OCI-LY3 (cell line): Measurements from ENCODE around the gene CLEC2D.
A peak's percentile ranks its signal among the peaks of the same experiment; 100 is the strongest.
"Not testable (repeated sequence)": the region's sequence is repeated elsewhere in the genome, so short reads cannot be mapped to it uniquely, and the experiment has no call there.

Experiments used
- H2AFZ ChIP-seq: fragments of 200-600, 300-600 bp; shearing (Covaris generic); 2 replicates; pipeline ENCODE4 v1.6.0; 2014; ENCODE audit warnings: antibody characterized with exemption, low read depth, low read length
- H3K27ac ChIP-seq: fragments of 200-600, 300-600 bp; sonication (generic); 2 replicates; pipeline ENCODE4 v1.5.1; 2014; ENCODE audit warnings: mild to moderate bottlenecking, low read length, moderate library complexity, mixed read lengths
- H3K27me3 ChIP-seq: fragments of 200-600, 300-600 bp; sonication (generic); 2 replicates; pipeline ENCODE4 v1.6.1; 2014; ENCODE audit warnings: low read depth, low read length, mixed read lengths
- H3K36me3 ChIP-seq: fragments of 200-600, 300-600 bp; sonication (generic); replicated peaks from 2 replicates; pipeline ENCODE3; 2014; ENCODE audit warnings: low read depth, low read length, mixed read lengths
- H3K4me1 ChIP-seq: fragments of 300-600, 200-600 bp; sonication (generic); 2 replicates; pipeline ENCODE4 v1.6.1; 2014; ENCODE audit warnings: low read length, mixed read lengths
- H3K4me2 ChIP-seq: fragments of 200-600, 300-600 bp; sonication (generic); 2 replicates; pipeline ENCODE4 v1.6.1; 2014; ENCODE audit warnings: low read length, mixed read lengths
- H3K4me3 ChIP-seq: fragments of 300-600, 200-600 bp; sonication (generic); 2 replicates; pipeline ENCODE4 v1.5.1; 2014; ENCODE audit warnings: antibody characterized with exemption, mild to moderate bottlenecking, low read length, moderate library complexity
- H3K79me2 ChIP-seq: fragments of 300-600, 200-600 bp; shearing (Covaris generic); 2 replicates; pipeline ENCODE4 v1.6.1; 2014; ENCODE audit warnings: mild to moderate bottlenecking, low read length, mixed read lengths
- H3K9ac ChIP-seq: fragments of 300-600, 200-600 bp; shearing (Covaris generic); 2 replicates; pipeline ENCODE4 v1.6.0; 2014; ENCODE audit warnings: mild to moderate bottlenecking, low read length, moderate library complexity
- H3K9me3 ChIP-seq: fragments of 200-600, 300-600 bp; shearing (Covaris generic); 2 replicates; pipeline ENCODE4 v1.6.1; 2014; ENCODE audit warnings: low read length, mixed read lengths; ENCODE audit not compliant: insufficient read depth
- H4K20me1 ChIP-seq: fragments of 200-600, 300-600 bp; sonication (generic); 2 replicates; pipeline ENCODE4 v1.6.1; 2016; ENCODE audit warnings: low read length, mixed read lengths; ENCODE audit not compliant: insufficient read depth
- CTCF ChIP-seq: fragments of 200-600, 300-600 bp; sonication (generic); IDR thresholded peaks from 2 replicates; pipeline ENCODE4 v1.5.1; 2014; ENCODE audit warnings: antibody characterized with exemption, low read length, low read depth
- EZH2phosphoT487 ChIP-seq: fragments of 200-600 bp; shearing (Covaris generic); IDR thresholded peaks from 2 replicates; pipeline ENCODE4 v1.6.1; 2018; ENCODE audit warnings: antibody characterized with exemption, mixed run types, low read depth

The CLEC2D gene

GRCh38 chr12:9643266-9643660 lies 26.2 kb upstream of the CLEC2D start:
- Histone ChIP-seq H3K27ac (no peak overlapping the region), H3K36me3 (peaks cover 34% of the 10 kb centered on the region), H3K27me3 (no peaks in the 10 kb centered on the region), H3K4me3 (no peak overlapping the region), H4K20me1 (no peaks in the 10 kb centered on the region), H3K9ac (no peak overlapping the region), H2AFZ (no peak overlapping the region), H3K79me2 (peaks cover 12% of the 10 kb centered on the region), H3K4me1 (peaks cover 34% of the 10 kb centered on the region), H3K9me3 (peaks cover 4% of the 10 kb centered on the region), H3K4me2 (no peak overlapping the region)
- no peak for TF ChIP-seq EZH2phosphoT487
- no peak for TF ChIP-seq CTCF

- Histone ChIP-seq H3K4me1 (peaks cover 44% of the 10 kb centered on the region), H3K79me2 (peaks cover 16% of the 10 kb centered on the region)
Observed at GRCh38 chr12:9644985-9645551, 24.4 kb upstream of the CLEC2D start.

GRCh38 chr12:9646794-9647781 lies 22.4 kb upstream of the CLEC2D start:
- peak overlapping the region; percentile 98 for H3K27ac ChIP-seq
- peaks cover 19% of the 10 kb centered on the region for H3K79me2 ChIP-seq
- TF ChIP-seq EZH2phosphoT487 (no peak), CTCF (no peak)
- peaks cover 4% of the 10 kb centered on the region for H3K9me3 ChIP-seq
- H3K4me3 ChIP-seq = peak overlapping the region; percentile 80
- no peaks in the 10 kb centered on the region for H4K20me1 ChIP-seq
- H3K36me3 ChIP-seq = peaks cover 28% of the 10 kb centered on the region
- no peaks in the 10 kb centered on the region for H3K27me3 ChIP-seq
- H2AFZ ChIP-seq = no peak overlapping the region
- peaks cover 63% of the 10 kb centered on the region for H3K4me1 ChIP-seq
- H3K4me2 ChIP-seq = peak overlapping the region; percentile 99
- peak overlapping the region; percentile 99 for H3K9ac ChIP-seq

More at GRCh38 chr12:9644985-9645551, 24.4 kb upstream of the CLEC2D start:
- H2AFZ ChIP-seq, H3K27me3 ChIP-seq, H3K4me2 ChIP-seq, H3K9me3 ChIP-seq, H3K4me3 ChIP-seq, H4K20me1 ChIP-seq, H3K9ac ChIP-seq: not testable (repeated sequence)
- H3K36me3 ChIP-seq = peaks cover 32% of the 10 kb centered on the region
- peak overlapping the region; percentile 98 for H3K27ac ChIP-seq

- Histone ChIP-seq H3K4me2 (peak overlapping the region; percentile 99), H3K36me3 (peaks cover 25% of the 10 kb centered on the region), H2AFZ (no peak overlapping the region), H3K4me1 (peaks cover 71% of the 10 kb centered on the region), H4K20me1 (no peaks in the 10 kb centered on the region), H3K9me3 (peaks cover 4% of the 10 kb centered on the region; the same call in 1 of the 2 replicates), H3K79me2 (peaks cover 22% of the 10 kb centered on the region), H3K27me3 (no peaks in the 10 kb centered on the region), H3K9ac (peak overlapping the region; percentile 99), H3K4me3 (peak overlapping the region; percentile 80), H3K27ac (peak overlapping the region; percentile 98)
- TF ChIP-seq EZH2phosphoT487 (no peak), CTCF (no peak)
Observed at GRCh38 chr12:9647825-9648700, 21.4 kb upstream of the CLEC2D start.
